ENCODE data around the gene R3HDM1. TPM values are rescaled to one million over a fixed set of nuclear protein-coding genes. Genes with fewer than 3 reads are reported as not detected.
A peak's percentile ranks its signal among the peaks of the same experiment; 100 is the strongest.
"Not testable (repeated sequence)": the region's sequence is repeated elsewhere in the genome, so short reads cannot be mapped to it uniquely, and the experiment has no call there.

R3HDM1 gene
- total RNA-seq, result 10 to 100 TPM in 3 of 4 donors, 1 to 10 TPM in 1; 9.7 to 17.5 (median 11.3) TPM

DNA sequence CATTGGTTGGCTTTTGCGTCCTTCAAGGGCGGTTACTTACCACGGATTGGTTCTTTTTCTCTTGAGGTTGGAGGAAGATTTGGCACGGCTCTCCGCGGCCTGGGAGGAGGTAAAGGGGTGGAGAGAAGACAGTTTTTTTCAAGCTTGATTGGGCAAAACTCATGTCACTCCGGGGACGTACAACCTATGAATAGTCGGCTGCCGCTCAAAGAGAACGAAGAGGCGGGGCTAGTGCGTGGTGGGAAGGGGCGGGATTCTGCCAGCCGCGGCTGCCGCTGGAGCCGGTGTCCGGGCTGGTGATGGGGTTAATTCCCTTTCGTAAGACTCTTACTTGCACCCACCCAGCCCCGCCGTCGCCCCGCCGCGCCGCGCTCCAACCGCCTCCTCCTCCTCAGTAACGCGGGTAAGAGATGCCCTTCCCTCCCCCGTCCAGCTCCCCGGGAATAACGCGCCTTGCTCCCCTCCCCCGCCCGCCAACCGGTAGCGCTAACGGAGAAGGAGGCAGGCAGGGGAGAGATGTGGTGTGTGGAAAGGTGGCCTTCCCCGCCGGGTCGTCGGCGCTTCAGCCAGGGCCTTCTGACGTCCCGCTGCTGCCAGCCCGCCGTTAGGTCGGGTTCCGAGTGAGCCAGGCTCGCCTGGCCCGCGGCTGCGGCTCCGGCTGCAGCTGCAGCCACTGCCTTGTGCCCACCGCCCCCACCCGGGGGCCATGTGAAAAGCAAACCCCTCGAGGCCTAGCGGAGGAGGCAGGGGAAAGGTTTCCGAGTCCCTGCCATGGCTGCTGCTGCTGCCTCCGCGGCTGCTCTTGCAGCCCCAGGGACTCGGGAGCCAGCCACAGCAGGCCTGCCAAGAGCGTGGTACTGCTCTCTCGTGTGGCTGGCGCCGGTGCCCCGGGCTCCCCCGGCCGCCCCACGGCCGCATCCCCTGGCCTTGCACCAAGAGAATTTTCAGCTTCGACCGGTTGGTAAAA is at the start of gene R3HDM1:
Gene R3HDM1 (plus strand): TSS at position 254 of the 967 bp plus-strand sequence. CDS start 73,362 bp downstream, outside the sequence.
- peak; percentile 99 to 100 for DNase-seq (ENCODE audit: low spot score in 2 of 2)
- 0 to 1% methylated on average over 41 to 47 of the region's 75 CpGs for WGBS, 2 donors
- intact Hi-C loops (cut with DNase I; ENCODE audit: low total_unique reads), result no loop called here
- no peak for TF ChIP-seq POLR2A (IDR thresholded peaks at IDR 0.05)
- TF ChIP-seq, protein P1, sequence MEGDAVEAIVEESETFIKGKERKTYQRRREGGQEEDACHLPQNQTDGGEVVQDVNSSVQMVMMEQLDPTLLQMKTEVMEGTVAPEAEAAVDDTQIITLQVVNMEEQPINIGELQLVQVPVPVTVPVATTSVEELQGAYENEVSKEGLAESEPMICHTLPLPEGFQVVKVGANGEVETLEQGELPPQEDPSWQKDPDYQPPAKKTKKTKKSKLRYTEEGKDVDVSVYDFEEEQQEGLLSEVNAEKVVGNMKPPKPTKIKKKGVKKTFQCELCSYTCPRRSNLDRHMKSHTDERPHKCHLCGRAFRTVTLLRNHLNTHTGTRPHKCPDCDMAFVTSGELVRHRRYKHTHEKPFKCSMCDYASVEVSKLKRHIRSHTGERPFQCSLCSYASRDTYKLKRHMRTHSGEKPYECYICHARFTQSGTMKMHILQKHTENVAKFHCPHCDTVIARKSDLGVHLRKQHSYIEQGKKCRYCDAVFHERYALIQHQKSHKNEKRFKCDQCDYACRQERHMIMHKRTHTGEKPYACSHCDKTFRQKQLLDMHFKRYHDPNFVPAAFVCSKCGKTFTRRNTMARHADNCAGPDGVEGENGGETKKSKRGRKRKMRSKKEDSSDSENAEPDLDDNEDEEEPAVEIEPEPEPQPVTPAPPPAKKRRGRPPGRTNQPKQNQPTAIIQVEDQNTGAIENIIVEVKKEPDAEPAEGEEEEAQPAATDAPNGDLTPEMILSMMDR (IDR thresholded peaks at IDR 0.05), result no peak
- H3K4me3 ChIP-seq (ENCODE audit: low read depth, poor library complexity, severe bottlenecking), result peak within 1 kb of the TSS; percentile 99

DNA sequence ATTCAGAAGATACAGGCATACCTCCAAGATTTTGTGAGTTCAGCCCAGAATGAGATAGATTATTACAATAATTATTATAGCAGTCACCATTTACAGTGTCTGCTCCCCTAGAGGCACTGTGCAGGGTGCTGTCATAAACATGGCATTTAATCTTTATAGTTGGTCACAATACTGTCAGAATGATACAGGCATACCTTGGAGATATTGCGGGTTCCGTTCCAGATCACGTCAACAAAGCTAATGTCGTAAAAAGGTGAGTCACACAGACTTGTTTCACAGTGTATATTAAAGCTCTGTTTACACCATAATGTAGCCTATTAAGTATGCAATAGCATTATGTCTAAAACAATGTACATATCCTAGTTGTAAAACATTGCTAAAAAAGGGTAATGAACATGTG is 45.8 kb upstream of the R3HDM1 start:
- no peak overlapping the region for H3K4me3 ChIP-seq (ENCODE audit: low read depth, poor library complexity, severe bottlenecking)
- intact Hi-C loops (cut with DNase I; ENCODE audit: low total_unique reads), result no loop called here
- 95 to 96% methylated on average over 4 of the region's 4 CpGs for WGBS, 2 donors
- TF ChIP-seq, protein P1 (IDR thresholded peaks at IDR 0.05), result no peak
- TF ChIP-seq POLR2A (IDR thresholded peaks at IDR 0.05), result no peak
- DNase-seq (ENCODE audit: low spot score in 2 of 2), result no peak

DNA sequence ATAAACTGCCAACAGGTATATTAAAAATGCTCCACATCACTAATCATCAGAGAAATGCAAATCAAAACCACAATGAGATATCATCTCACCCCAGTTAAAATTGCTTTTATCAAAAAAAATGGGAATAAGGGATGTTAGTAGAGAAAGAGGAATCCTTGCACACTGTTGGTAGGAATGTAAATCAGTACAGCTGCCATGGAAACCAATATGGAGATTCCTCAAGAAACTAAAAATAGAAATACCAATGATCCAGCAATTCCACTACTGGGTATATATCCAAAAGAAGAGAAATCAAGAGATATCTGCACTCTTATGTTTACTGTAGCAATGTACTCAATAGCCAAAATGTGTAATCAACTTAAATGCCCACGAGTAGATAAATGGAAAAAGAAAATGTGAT is 40.9 kb upstream of the R3HDM1 start:
- no peak for DNase-seq (ENCODE audit: low spot score in 2 of 2)
- intact Hi-C loops (cut with DNase I; ENCODE audit: low total_unique reads), result no loop called here

DNA sequence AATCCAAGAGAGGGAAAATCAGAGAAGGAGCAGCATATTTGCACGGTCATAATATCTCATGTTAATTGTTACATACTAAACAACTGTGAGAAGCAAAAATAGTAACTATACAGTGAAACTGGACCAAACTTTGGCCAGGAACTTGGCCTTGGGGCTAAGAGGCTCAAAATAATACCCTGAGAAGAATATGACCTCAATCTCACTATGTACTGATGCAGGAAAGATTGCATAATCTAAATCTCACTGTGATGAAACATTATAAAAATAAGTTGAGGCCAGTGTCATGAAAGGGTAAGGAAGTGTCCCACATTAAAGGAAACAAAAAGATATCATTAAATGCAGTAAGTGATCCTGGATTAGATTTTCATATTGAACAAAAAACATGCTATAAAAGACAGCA is 36.8 kb upstream of the R3HDM1 start:
- no peak overlapping the region for H3K4me3 ChIP-seq (ENCODE audit: low read depth, poor library complexity, severe bottlenecking)
- TF ChIP-seq, protein P1 (IDR thresholded peaks at IDR 0.05), result no peak
- no peak for TF ChIP-seq POLR2A (IDR thresholded peaks at IDR 0.05)
- intact Hi-C loops (cut with DNase I; ENCODE audit: low total_unique reads), result no loop called here
- DNase-seq (ENCODE audit: low spot score in 2 of 2), result no peak
- WGBS, 2 donors, result 90 to 97% methylated on average over 1 of the region's 1 CpG

More for the DNA sequence above, 40.9 kb upstream of the R3HDM1 start:
- TF ChIP-seq POLR2A (IDR thresholded peaks at IDR 0.05), result no peak
- TF ChIP-seq, protein P1 (IDR thresholded peaks at IDR 0.05), result no peak
- H3K4me3 ChIP-seq (ENCODE audit: low read depth, poor library complexity, severe bottlenecking), result no peak overlapping the region
- 89 to 95% methylated on average over 1 of the region's 1 CpG for WGBS, 2 donors

DNA sequence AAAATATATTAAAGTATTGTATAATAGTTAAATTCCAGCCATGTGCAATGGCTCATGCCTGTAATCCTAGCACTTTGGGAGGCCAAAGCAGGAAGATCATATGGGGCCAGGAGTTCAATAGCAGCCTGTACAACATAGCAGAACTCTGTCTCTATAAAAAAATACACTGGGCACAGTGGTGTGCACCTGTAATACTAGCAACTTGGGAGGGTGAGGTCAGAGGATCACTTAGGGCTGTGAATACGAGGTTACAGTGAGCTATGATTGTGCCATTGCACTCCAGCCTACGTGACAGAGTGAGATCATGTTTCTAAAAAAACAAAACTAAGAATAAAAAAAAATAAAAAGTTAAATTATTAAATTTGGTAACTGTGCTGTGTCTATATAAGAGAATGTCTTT is 36.4 kb upstream of the R3HDM1 start:
- H3K4me3 ChIP-seq (ENCODE audit: low read depth, poor library complexity, severe bottlenecking), result no peak overlapping the region
- no peak for DNase-seq (ENCODE audit: low spot score in 2 of 2)
- 89 to 99% methylated on average over 2 of the region's 2 CpGs for WGBS, 2 donors
- intact Hi-C loops (cut with DNase I; ENCODE audit: low total_unique reads), result no loop called here
- no peak for TF ChIP-seq POLR2A (IDR thresholded peaks at IDR 0.05)
- TF ChIP-seq, protein P1 (IDR thresholded peaks at IDR 0.05), result no peak

DNA sequence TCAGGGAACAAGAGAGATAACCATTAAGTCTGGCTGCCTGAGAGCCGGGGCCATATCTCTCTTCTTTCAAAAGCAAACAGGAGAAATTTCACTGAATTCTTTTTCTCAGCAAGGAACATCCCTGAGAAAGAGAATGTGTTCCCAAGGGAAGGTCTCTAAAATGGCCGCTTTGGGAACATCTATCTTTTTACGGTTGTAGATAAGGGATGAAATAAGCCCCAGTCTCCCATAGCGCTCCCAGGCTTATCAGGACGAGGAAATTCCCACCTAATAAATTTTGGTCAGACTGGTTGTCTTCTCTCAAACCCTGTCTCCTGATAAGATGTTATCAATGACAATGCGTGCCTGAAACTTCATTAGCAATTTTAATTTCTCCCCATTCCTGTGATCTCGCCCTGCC is 32.7 kb upstream of the R3HDM1 start:
- intact Hi-C loops (cut with DNase I; ENCODE audit: low total_unique reads); H3K4me3 ChIP-seq (ENCODE audit: low read depth, poor library complexity, severe bottlenecking); DNase-seq (ENCODE audit: low spot score in 2 of 2): not testable (repeated sequence)
- 95 to 97% methylated on average over 7 of the region's 7 CpGs for WGBS, 2 donors

All from lower leg skin (tissue), 4 donors.